HEK293 (cell line): ENCODE results near the gene SCD.

ENCODE experiments used
- ATF2 ChIP-seq: fragments of 450-650 bp; formaldehyde crosslinking; IDR thresholded peaks from 2 replicates; pipeline ENCODE4 v1.5.1; 2016; ENCODE audit warnings: missing biosample characterization, missing genetic modification characterization, low read depth
- CTCF ChIP-seq: fragments of 450-650 bp; formaldehyde crosslinking; IDR thresholded peaks from 2 replicates; pipeline ENCODE4 v1.5.1; 2016; ENCODE audit warnings: missing biosample characterization, missing genetic modification characterization
- ELK4 ChIP-seq: IDR thresholded peaks from 2 replicates; pipeline ENCODE4 v1.6.1; 2011; ENCODE audit warnings: mild to moderate bottlenecking, low read depth, low read length, borderline replicate concordance
- KLF1 ChIP-seq: fragments of 450-650 bp; formaldehyde crosslinking; IDR thresholded peaks from 2 replicates; pipeline ENCODE4 v1.5.1; 2016; ENCODE audit warnings: missing biosample characterization, missing genetic modification characterization
- ZBTB8A ChIP-seq: fragments of 450-650 bp; formaldehyde crosslinking; IDR thresholded peaks from 2 replicates; pipeline ENCODE4 v1.5.1; 2016; ENCODE audit warnings: missing biosample characterization, missing genetic modification characterization
- ZNF133 ChIP-seq: fragments of 450-650 bp; formaldehyde crosslinking; IDR thresholded peaks from 2 replicates; pipeline ENCODE4 v1.5.1; 2016; ENCODE audit warnings: missing biosample characterization, missing genetic modification characterization
- ZNF518A ChIP-seq: fragments of 450-650 bp; formaldehyde crosslinking; conservative IDR thresholded peaks from 2 replicates; pipeline ENCODE4 v1.5.1; 2016; ENCODE audit warnings: low read depth, missing biosample characterization, missing genetic modification characterization
- ZNF555 ChIP-seq: fragments of 450-650 bp; formaldehyde crosslinking; conservative IDR thresholded peaks from 2 replicates; pipeline ENCODE4 v1.5.1; 2017; ENCODE audit warnings: missing biosample characterization, mild to moderate bottlenecking, missing genetic modification characterization, inconsistent platforms
- ZNF558 ChIP-seq: fragments of 450-650 bp; formaldehyde crosslinking; IDR thresholded peaks from 2 replicates; pipeline ENCODE4 v1.5.1; 2016; ENCODE audit warnings: missing biosample characterization, missing genetic modification characterization
- ZNF639 ChIP-seq: fragments of 450-650 bp; formaldehyde crosslinking; IDR thresholded peaks from 2 replicates; pipeline ENCODE4 v1.5.1; 2016; ENCODE audit warnings: missing biosample characterization, missing genetic modification characterization
- ZNF654 ChIP-seq: fragments of 450-650 bp; formaldehyde crosslinking; IDR thresholded peaks from 2 replicates; pipeline ENCODE4 v1.5.1; 2016; ENCODE audit warnings: low read depth, missing biosample characterization, missing genetic modification characterization
- ZNF660 ChIP-seq: fragments of 450-650 bp; IDR thresholded peaks from 2 replicates; pipeline ENCODE4 v1.5.1; 2018; ENCODE audit warnings: missing biosample characterization, mild to moderate bottlenecking, missing genetic modification characterization

GRCh38 chr10:100333661-100334440 is 13.2 kb upstream of the SCD start:
- TF ChIP-seq CTCF = no peak
- TF ChIP-seq ZNF555 (tag by site-specific recombination) = no peak
- no peak for TF ChIP-seq ATF2
- no peak for TF ChIP-seq ZNF518A (tag by site-specific recombination)
- TF ChIP-seq ZNF654 (tag by site-specific recombination) = no peak
- TF ChIP-seq ZBTB8A (tag by site-specific recombination) = no peak
- TF ChIP-seq ELK4 = no peak
- TF ChIP-seq ZNF133 (tag by site-specific recombination) = no peak
- no peak for TF ChIP-seq ZNF660 (tag by site-specific recombination)
- TF ChIP-seq ZNF558 (tag by site-specific recombination) = no peak
- TF ChIP-seq KLF1 = no peak
- no peak for TF ChIP-seq ZNF639 (tag by site-specific recombination)
